Measurements from ENCODE around the gene SIK2. TPM values are rescaled to one million over a fixed set of nuclear protein-coding genes. Genes with fewer than 3 reads are reported as not detected.

The SIK2 gene
- total and polyA plus RNA-seq, 9 of the 15 experiments (the other 6 are each of a cell fraction or from before 2014, with no cell fraction given), result 0.74 to 11.6 (median 3.8) TPM

- TF ChIP-seq REST (IDR thresholded peaks at IDR 0.05; ENCODE audit: borderline replicate concordance) (peak; percentile 90), REST (CRISPR knock-in tag; IDR thresholded peaks at IDR 0.05; ENCODE audit: low read depth) (no peak), ZNF57 (CRISPR knock-in tag; IDR thresholded peaks at IDR 0.05) (no peak), MCM5 (IDR thresholded peaks at IDR 0.05; ENCODE audit: low read depth) (no peak), L3MBTL2 (IDR thresholded peaks at IDR 0.05) (no peak), ZNF77 (CRISPR knock-in tag; IDR thresholded peaks at IDR 0.05) (no peak), ARID2 (IDR thresholded peaks at IDR 0.05) (peak; percentile 94), TCF3 (CRISPR knock-in tag; IDR thresholded peaks at IDR 0.05) (no peak), FOXK2 (conservative IDR thresholded peaks at IDR 0.05 in 1 of 2, IDR thresholded peaks at IDR 0.05 in 1 of 2; ENCODE audit: low read depth in 2 of 2) (no peak), DEAF1 (CRISPR knock-in tag; IDR thresholded peaks at IDR 0.05) (peak; percentile 84), CBX5 (IDR thresholded peaks at IDR 0.05; ENCODE audit: borderline replicate concordance, low read depth) (no peak), PYGO2 (tag; IDR thresholded peaks at IDR 0.05) (no peak), ZBTB5 (IDR thresholded peaks at IDR 0.05) (no peak), ETS2 (tag; IDR thresholded peaks at IDR 0.05; ENCODE audit: borderline replicate concordance, poor library complexity, severe bottlenecking) (no peak)
Measured at GRCh38 chr11:111777094-111778046, 175.1 kb downstream of the SIK2 start (continued).
